ENCODE data around the gene SIPA1L3. TPM values are rescaled to one million over a fixed set of nuclear protein-coding genes. Genes with fewer than 3 reads are reported as not detected.

The SIPA1L3 gene
- total RNA-seq, 1 experiment from 2014 or later, result 19.9 TPM

DNA sequence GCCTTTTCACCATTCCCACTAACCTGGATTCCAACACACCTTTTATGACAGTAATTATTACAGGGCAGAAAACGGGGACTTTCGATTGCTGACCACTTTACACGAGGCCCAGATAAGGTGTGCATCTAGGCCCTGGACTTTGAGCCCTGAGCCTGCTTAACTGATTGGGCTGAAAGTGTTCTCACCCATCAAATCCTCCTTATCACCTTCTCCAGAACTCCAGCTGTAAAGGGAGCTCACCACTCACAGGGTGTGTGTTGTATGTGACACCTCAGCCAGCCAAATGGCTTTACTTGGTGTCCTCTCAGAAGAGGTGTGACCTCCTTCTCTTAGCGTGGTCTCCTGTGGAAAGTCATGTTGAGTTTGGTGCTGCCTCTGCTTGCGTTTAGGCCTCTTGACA is 36.5 kb downstream of the SIPA1L3 start:
- no peaks in the 10 kb centered on the region for H3K9me3 ChIP-seq (ENCODE audit: low read depth, low read length, poor library complexity, severe bottlenecking)
- DNase-seq (ENCODE audit: low spot score), result no peak
- H3K4me1 ChIP-seq (ENCODE audit: insufficient read depth, low read length, poor library complexity, severe bottlenecking), result no peaks in the 10 kb centered on the region
- POLR2A ChIA-PET (ENCODE audit: low non-redundant PET), result no interaction called here
- intact Hi-C loops (cut with micrococcal nuclease; ENCODE audit: unreplicated experiment), result no loop called here
- H3K27ac ChIP-seq (ENCODE audit: low read depth, low read length, poor library complexity, severe bottlenecking), result no peak overlapping the region
- no peaks in the 10 kb centered on the region for H3K36me3 ChIP-seq (ENCODE audit: insufficient read depth, low read length, poor library complexity, severe bottlenecking)
- TF ChIP-seq EZH2 (IDR thresholded peaks at IDR 0.05; ENCODE audit: borderline replicate concordance, low read depth, low read length, poor library complexity, severe bottlenecking), result no peak
- TF ChIP-seq CTCF (conservative IDR thresholded peaks at IDR 0.05; ENCODE audit: low read depth, low read length), result no peak
- CTCF ChIA-PET, result no interaction called here
- no TSS peak for BruUV-seq (replicated peaks)
- H3K4me3 ChIP-seq (ENCODE audit: low read depth, low read length, poor library complexity, severe bottlenecking), result no peak overlapping the region
- H3K27me3 ChIP-seq (replicated peaks; ENCODE audit: insufficient read depth, low read depth, low read length, poor library complexity), result no peaks in the 10 kb centered on the region

- TF ChIP-seq CTCF (conservative IDR thresholded peaks at IDR 0.05; ENCODE audit: low read depth, low read length), result no peak
- no peak for TF ChIP-seq EZH2 (IDR thresholded peaks at IDR 0.05; ENCODE audit: borderline replicate concordance, low read depth, low read length, poor library complexity, severe bottlenecking)
- no peak for DNase-seq (ENCODE audit: low spot score)
- CTCF ChIA-PET, result no interaction called here
- intact Hi-C loops (cut with micrococcal nuclease; ENCODE audit: unreplicated experiment), result no loop called here
- Histone ChIP-seq H3K27me3 (replicated peaks; ENCODE audit: insufficient read depth, low read depth, low read length, poor library complexity) (no peaks in the 10 kb centered on the region), H3K27ac (ENCODE audit: low read depth, low read length, poor library complexity, severe bottlenecking) (no peak overlapping the region), H3K36me3 (ENCODE audit: insufficient read depth, low read length, poor library complexity, severe bottlenecking) (no peaks in the 10 kb centered on the region), H3K9me3 (ENCODE audit: low read depth, low read length, poor library complexity, severe bottlenecking) (no peaks in the 10 kb centered on the region), H3K4me3 (ENCODE audit: low read depth, low read length, poor library complexity, severe bottlenecking) (no peak overlapping the region), H3K4me1 (ENCODE audit: insufficient read depth, low read length, poor library complexity, severe bottlenecking) (no peaks in the 10 kb centered on the region)
- POLR2A ChIA-PET (ENCODE audit: low non-redundant PET), result no interaction called here
- BruUV-seq (replicated peaks), result no TSS peak
Observed at GRCh38 chr19:37946132-37946531, 39.1 kb downstream of the SIPA1L3 start.

GRCh38 chr19:37947778-37948177 is 40.8 kb downstream of the SIPA1L3 start:
- TF ChIP-seq EZH2 (IDR thresholded peaks at IDR 0.05; ENCODE audit: borderline replicate concordance, low read depth, low read length, poor library complexity, severe bottlenecking), result no peak
- no peak for TF ChIP-seq CTCF (conservative IDR thresholded peaks at IDR 0.05; ENCODE audit: low read depth, low read length)
- intact Hi-C loops (cut with micrococcal nuclease; ENCODE audit: unreplicated experiment), result no loop called here
- ChIA-PET POLR2A (ENCODE audit: low non-redundant PET) (no interaction called here), CTCF (no interaction called here)
- Histone ChIP-seq H3K36me3 (ENCODE audit: insufficient read depth, low read length, poor library complexity, severe bottlenecking) (no peaks in the 10 kb centered on the region), H3K27ac (ENCODE audit: low read depth, low read length, poor library complexity, severe bottlenecking) (no peak overlapping the region), H3K4me3 (ENCODE audit: low read depth, low read length, poor library complexity, severe bottlenecking) (no peak overlapping the region), H3K4me1 (ENCODE audit: insufficient read depth, low read length, poor library complexity, severe bottlenecking) (no peaks in the 10 kb centered on the region), H3K27me3 (replicated peaks; ENCODE audit: insufficient read depth, low read depth, low read length, poor library complexity) (no peaks in the 10 kb centered on the region), H3K9me3 (ENCODE audit: low read depth, low read length, poor library complexity, severe bottlenecking) (no peaks in the 10 kb centered on the region)
- no peak for DNase-seq (ENCODE audit: low spot score)
- no TSS peak for BruUV-seq (replicated peaks)

Data from A673 (cell line).